Activated naive CD4-positive, alpha-beta T cell treated with anti-CD3 and anti-CD28 coated beads, Interleukin-2, amount 50 U/mL, for 16 hours (primary cell): Measurements from ENCODE around the gene RDM1.
"Not testable (repeated sequence)": the region's sequence is repeated elsewhere in the genome, so short reads cannot be mapped to it uniquely, and the experiment has no call there.

ENCODE experiments used
- DNase-seq: peaks from one replicate; pipeline ENCODE4 v3.0.0-alpha.2; 2020

Gene RDM1, protein sequence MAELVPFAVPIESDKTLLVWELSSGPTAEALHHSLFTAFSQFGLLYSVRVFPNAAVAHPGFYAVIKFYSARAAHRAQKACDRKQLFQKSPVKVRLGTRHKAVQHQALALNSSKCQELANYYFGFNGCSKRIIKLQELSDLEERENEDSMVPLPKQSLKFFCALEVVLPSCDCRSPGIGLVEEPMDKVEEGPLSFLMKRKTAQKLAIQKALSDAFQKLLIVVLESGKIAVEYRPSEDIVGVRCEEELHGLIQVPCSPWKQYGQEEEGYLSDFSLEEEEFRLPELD

DNA sequence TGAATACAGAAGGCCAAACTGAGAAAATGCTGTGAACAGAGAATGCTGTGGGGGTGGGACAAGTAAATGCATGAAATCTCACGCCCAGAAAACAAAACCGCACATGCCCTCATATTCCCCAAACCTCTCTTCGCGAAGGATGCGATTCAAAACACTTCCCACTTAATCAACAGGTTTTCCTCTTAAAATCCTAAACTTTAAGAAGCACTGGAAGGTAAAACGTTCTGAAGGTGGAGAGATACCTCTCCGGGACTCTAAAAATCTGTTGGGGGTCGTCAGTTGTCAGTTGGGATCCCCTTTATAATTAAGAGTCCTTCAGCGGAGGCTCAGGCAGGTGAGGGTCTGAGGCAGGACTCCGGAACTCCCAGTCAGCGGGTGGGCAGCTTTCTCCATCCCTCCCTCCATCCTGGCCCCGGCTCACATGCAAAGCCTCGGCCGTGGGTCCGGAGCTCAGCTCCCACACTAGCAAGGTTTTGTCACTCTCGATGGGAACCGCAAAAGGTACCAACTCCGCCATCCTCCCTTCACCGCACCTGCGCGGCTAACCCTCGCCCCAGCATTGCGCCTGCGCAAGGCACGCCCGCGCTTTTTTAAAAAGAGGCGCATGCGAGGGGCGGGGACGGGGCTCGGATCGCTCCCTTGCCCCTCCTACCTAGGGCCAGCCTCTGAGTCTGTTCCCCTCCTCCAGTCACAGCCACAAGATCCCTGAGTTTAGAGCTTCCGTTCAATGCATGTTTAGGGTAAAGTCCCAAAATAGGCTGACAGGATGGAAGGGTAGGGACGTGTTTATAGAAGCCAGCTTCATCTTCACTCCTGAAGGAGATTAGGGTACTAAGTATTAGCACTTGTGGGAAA, at the start of gene RDM1:
Gene RDM1 (minus strand): TSS at position 563 of the 855 bp plus-strand sequence. CDS start 46 bp downstream, at position 517.
- peak; percentile 82 for DNase-seq

DNA sequence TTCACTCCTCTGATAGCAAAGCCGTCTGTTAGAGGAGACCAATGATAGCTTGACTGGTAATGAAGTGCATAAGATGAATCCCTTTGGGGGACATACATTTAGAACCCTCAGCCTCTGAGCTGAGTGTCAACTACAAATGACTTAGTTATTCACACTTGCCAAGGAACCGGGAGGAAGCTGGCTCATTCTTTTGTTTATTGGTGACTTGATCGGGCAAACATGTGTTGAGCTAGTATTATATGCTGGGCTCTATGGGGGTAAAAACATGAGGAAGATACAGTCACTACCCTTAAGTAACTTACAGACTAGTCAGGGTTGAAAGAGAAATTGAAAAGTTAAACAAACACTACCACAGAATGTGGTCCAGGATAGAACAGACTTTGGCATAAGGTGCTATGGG, 47.8 kb upstream of the RDM1 start:
- no peak for DNase-seq

DNA sequence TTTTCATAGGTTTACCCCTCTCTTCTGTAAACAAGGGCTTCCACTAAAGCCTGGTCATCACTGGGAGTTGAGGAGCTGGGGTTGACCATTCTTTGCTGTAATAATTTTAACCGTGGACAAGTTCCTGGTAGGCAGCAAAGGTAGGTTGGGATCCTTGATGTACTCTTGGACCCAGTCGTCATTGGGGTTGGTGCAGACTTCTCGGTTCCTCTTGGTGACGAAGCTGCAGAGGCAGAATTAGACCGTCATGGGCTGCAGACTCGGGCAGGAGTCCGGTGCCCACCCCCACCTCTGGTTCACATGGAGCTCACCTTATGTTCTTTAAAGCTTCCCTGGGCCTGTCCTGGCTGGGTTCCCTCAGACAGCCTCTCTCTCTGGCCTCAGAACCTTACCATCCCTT, 46.9 kb upstream of the RDM1 start:
- no peak for DNase-seq

DNA sequence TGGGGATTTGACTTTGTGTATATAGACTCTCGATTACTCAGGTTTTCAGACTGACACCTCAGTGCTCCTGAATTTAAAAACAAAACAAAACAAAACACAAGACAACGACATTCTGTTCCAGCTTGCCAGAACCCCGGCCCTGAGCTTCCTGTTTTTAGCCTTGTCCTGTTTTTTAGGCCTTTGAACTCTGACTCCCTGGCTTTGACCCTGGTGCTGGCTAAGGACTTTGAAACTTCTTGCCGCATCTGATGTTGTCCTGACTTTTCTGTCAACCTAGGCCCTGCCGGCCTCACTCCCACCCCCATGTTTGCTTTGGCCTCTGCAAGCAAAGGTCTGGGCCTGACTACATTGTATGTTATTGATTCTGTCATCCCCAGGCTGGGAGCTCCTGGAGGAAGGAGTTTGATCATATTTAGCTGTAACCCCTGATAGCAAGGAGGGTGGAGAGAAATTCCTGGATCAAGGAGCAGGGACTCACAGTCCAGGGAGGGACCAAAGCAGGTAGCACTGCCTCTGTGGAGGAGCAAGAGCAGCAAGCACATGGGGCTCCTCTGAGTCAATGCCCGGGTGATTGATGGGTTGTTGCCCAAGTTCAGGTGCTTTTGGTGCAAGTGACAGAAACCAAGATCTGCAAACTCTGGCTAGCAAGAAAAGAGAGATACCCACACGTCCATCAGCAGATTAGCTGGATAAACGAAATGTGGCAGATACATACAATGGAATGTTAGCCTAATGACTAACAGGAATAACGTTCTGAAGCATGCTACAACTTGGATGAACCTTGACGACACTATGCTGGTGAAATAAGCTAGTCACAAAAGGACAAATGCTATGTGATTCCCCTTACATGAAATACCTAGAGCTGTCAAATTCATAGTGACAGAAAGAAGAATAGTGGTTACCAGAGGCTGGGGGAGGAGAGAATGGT, 43.0 kb upstream of the RDM1 start:
- no peak for DNase-seq

DNA sequence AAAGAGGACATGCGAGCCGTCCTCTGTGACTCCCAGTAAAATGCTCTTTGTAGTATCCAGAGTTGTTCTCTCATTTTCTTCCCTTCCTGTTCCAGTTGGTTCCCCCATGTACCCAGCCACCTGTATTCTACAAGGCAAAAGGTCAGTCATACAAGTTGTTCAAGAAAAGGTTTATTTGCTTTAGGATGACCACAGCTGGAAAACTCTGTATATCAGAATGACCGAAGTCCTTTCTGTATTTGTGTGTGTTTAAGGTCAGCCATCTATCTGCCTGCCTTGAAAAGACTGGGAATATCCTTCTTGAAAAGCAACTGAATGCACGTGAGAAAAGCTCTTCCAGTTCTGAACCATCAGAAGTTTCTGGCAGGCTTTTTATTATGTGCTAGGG, 42.4 kb upstream of the RDM1 start:
- DNase-seq: no peak

DNA sequence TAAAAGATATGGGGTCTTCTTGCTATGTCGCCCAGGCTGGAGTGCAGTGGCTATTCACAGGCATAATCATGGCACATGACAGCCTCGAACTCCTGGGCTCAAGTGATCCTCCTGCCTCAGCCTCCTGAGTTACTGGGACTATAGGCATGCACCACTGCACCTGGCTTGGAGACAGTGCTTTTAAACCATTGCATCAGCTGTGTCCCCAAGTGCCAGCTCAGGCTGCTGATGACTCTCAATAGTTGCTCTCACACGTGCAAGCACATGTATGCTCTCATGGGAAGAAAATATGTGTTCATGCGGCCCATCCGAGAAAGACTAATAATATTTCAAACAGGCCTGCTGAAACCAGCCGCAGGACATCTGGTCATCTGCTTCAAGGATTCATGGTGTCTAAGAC, 42.0 kb upstream of the RDM1 start:
- DNase-seq: no peak

DNA sequence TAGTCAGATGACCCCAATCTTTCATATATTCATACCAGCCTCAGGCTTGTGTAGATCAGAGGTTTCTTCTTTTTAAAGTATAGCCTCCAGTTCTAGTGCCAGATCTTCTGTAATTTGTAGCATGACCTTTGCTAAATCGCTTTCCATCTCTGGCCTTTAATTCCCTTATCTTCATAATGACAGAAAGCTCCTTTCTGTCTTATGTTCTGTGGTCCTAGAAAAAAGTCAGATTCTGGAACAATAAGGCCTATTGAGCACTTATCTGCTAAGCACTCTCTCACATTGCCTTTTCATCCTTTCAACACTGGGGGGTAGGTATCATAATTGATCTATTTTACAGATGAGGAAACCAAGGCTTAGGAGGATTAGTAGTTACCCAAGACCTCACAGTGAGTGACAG, 41.5 kb upstream of the RDM1 start:
- no peak for DNase-seq

DNA sequence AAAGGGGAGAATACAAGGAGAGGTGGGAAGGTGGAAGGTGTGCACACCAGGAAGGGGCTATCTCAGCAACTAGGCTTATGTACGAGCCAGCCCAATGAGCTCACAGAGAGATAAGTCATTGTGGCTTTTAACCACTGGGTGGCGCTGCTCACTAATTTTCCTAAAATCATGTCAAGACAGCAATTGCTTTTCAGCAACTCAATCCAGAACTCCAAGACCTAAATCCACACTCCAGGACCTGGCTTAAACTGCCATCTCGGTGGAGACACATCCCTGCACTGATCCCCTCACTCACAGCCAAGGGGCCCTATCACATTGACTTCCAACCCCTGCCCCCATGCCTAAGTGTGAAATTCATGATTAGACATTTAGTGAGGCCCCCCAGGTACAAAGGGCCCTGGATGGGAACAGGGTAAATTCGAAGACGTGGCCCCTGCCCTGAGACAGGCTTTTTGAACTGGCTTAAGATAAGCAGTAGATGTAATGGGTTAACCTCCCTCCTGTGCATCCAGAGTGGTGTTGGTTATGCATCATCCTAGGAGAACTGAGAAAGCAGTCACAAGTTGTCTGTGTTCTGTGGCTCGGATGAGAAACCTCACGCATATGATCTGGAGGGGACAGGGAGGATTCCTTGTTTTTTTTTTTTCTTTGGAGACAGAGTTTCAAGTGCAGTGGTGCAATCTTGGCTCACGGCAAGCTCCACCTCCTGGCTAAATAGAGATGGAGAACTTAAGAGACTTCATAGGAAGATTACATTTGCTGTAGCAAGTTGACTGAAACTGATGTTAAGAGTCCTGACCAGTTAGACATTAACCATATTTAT, 39.2 kb upstream of the RDM1 start:
- DNase-seq: peak; percentile 63

DNA sequence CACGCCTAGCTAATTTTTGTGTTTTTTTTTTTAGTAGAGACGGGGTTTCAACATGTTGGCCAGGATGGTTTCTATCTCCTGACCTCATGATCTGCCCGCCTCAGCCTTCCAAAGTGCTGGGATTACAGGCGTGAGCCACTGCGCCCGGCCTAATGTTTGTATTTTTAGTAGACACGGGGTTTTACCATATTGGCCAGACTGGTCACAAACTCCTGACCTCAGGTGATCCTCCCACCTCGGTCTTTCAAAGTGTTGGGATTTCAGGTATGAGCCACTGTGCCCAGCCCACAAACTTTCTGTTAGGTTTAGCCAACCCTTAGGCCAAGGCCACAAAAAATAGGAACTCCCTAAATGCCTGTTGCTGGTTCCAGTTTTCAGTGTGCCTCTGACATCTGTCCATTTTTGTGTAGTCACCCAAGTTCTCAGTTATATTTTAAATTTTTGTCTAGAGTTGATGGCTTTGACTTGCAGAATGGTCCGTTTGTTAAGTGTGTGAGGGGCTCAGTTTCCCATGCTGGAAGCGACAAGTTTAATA, 38.0 kb upstream of the RDM1 start:
- no peak for DNase-seq

DNA sequence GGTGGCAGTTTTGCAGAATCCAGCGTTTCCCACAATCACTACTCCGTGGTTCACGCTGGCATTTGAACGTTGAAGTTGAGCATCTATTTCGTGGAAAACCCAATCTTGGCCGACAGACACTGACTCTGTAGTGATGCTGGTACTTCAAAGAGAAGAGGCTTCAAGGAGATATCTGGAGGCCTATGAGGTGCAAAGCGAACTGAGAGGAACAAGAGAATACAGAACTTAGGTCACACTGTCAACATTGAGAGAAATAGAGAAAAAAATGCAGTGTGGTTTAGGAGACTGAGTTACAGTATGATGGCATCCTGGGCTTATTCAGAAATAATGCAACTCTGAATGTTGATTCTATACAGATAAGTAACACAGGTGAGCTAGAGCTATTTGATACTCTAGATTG, 34.7 kb upstream of the RDM1 start:
- no peak for DNase-seq

DNA sequence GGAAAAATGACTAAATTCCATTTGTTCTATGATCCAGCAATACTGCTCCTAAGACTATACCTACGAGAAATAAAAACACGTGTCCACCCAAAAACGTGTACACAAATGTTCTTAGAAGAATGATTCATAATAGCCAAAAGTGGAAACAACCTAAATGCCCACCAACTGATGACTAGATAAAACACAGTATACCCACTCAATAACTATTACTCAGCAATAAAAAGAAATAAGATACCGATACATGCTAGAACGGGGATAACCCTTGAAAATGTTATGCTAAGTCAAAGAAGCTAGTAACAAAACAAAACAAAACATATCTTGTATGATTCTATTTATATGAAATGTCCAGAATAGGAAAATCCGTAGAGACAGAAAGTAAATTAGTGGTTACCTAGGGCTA, 33.1 kb upstream of the RDM1 start:
- DNase-seq: no peak

DNA sequence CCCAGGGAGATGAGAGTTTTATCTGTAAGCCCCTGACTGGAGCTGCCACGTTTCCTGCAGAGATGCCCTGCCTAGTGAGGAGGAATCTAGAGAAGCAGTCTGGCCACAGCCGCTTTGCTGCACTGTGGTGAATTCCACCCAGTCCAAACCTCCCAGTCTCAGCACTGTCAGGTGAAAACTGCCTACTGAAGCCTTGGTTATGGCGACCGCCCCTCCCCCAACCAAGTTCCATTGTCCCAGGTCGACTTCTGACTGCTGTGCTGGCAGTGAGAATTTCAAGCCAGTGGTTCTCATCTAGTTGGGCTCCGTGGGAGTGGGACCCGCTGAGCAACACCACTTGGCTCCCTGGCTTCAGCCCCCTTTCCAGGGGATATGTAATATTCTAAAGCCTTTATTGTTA, 23.1 kb upstream of the RDM1 start:
- no peak for DNase-seq

DNA sequence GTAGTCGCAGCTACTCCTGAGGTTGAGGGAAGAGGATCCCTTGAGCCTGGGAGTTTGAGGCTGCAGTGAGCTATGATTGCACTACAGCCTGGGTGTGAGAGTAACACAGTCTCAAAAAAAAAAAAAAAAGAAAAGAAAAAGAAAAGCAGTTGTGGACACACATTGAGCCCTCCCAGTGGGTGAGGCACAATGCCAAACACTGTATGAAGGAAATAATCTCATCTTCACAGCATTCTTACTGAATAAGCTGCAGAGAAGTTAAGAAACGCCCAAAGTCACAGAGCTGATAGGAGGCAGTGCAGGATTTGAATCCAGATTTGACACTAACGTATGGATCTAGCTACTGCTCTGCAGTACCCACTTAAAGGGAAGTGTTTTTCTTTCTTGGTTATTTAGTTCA, 18.8 kb upstream of the RDM1 start:
- no peak for DNase-seq

DNA sequence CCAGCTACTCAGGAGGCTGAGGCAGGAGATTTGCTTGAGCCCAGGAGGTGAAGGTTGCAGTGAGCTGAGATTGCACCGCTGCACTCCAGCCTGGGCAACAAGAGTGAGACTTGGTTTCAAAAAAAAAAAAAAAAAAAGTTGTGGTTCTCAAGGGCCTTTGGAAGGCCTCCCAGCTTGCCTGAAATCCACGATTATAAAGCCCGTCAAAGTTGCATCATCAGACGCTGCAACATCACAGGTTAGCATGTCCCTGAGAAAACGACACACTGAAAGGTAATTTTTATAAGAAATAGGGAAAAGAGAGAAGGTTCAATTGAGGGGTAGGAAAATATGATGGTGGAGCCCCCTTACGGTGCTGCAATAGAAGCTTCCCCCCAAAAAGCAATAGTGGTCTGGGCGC, 17.5 kb upstream of the RDM1 start:
- DNase-seq: no peak

DNA sequence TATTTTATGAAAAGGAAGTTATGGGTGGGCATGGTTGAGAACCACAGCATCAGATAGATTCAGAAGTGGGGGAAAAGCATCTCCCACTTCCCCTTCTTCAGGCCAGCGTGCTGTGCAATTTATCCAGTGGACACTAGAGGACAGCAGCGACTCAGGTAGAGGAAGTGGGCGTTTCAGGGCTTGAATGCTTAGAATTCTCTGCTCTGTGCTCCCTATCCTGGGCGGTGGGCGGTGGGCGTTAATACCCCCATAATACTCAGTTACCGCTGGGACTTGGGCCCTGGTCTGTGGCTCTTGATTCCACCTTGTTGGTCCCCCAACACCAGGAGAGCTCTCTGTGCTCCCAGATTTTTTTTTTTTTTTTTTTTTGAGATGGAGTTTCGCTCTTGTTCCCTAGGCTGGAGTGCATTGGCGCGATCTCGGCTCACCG, 16.6 kb upstream of the RDM1 start:
- DNase-seq: peak; percentile 36

DNA sequence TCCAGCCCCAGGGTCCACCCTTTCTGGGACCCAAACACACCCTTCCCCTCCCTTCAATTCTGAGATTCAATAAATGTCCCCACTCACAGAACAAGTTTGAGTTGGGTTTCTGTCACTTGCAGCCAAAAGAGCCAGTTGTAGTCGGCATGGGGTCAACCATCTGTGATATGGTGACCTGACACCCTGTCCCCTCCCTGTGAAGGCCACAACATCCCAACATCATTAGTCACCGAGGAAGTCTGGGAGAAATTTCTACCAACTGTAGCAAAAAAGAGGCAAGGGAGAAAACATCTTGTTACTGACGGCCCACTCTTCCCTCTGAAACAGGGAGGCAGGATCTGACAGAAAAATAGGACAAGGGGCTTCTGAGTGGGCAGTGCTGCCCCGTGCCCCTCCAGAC, 13.6 kb upstream of the RDM1 start:
- DNase-seq: no peak

DNA sequence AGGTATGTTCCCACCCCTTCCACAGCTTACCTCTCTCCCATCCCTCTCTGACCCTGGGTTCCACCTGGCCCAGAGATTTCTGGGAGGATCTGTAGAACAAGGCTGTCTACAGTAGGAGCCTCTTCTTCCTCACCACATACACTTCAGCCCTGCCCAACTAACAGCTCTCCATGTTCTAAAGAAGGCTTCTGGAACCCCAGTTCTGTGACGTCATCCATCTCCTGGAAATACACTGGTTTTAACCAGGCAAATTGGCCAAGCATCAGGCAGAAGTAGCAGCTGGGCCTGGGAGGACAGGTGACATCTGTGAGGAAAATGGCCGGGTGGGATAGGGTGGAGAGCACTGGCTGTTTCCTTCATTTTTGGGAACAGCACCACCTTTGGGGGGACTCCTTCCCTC, 13.0 kb upstream of the RDM1 start, which contains the start of gene LYZL6:
Gene LYZL6 (minus strand): TSS at position 177 of the 400 bp plus-strand sequence. CDS start 4,357 bp downstream, outside the sequence.
- DNase-seq: no peak

DNA sequence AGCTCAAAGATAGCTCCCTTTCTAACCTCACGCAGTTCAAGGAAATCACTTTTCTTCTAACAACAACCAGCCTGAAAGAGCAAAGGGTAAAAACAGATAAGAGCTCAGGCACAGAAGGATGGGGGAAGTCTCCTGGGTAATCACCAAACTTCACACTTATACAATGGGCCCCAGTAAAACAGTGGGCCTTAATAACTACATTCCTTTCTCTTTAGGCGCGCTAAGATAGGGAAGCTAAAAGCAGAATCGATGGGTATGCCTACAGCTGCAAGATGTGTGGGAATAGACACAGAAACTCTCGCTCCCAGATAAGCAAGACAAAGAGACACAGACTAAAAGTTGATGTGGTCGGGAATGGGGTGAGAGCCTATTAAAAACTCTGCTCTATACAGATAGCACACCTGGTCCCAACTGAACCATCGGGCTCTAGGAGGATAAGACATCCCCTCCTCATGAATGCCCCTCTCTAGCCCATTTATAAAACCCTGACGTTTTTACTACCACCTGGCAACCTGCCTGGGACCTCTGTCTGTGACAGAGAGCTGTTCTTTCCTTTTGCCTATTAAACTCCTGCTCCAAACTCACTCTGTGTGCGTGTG, 12.1 kb upstream of the RDM1 start:
- DNase-seq: no peak

DNA sequence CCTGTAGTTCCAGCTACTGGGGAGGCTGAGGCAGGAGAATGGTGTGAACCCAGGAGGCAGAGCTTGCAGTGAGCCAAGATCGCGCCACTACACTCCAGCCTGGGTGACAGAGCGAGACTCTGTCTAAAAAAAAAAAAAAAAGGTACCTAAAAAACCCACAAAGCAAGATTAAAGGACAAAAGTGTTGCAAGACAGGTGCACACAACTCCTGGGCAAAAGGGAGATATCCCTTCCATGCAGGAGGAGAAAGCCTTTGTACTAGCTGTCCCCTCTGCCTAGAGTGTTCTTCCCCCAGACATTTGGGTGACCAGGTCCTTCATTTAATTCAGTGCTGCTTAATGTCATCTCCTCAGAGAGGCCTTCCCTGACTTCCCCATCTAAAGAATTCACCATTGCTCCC, 7.9 kb upstream of the RDM1 start:
- DNase-seq: not testable (repeated sequence)

DNA sequence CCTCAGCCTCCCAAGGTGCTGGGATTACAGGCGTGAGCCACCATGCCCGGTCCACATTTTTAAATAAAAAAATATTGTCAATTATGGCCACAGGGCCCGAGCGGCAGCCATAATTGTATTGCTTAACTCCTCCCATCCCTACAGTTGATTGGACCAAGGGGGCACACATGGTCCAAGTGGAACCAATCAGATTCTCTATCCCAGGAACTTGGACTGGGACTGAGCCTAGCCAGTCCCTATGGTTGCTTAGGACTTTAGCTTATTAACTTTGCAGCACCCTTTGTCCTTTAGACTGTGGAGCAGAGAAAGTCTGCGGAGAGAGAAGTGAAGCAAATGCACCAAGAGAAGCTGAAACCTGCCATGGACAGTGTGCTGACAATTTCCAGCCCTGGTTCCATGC, 5.5 kb upstream of the RDM1 start:
- no peak for DNase-seq

DNA sequence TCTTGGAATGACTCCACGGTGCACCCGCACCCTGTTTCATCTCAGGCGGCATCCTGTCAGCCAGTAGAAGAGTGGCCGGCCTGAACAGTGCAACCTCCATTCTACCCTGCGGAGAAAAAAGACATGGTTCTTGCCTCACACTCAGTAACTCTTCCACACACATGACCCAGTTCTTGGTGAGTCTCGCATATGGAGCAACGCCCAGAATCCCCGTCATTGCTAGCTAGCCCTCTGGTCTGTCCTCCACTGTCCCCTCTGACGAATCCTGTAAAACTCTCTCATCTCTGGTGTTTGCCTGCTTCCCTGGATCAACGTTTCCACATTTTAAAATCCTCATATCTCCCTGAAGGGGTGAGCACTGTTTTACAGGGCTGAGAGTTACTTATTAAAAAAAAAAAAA, 4.2 kb upstream of the RDM1 start:
- no peak for DNase-seq

DNA sequence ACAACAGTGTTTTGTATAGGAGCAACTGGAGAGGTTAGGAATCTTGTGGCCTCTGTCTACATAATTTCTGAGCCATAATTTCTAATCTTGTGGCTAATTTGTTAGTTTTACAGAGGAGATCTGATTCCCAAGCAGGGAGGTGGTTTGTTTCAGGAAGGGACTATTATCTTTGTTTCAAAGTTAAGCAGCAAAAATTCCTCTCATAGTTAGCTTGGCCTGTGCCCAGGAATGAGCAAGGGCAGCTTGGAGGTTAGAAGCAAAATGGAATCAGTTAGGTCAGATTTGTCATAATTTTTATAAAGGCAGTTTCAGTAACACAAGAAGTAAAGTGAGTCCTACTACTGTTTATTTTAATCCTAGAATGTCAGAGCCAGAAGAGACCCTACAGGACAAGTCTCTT, 2.0 kb upstream of the RDM1 start:
- no peak for DNase-seq
